ENCODE results near the gene TBC1D1. TPM values are rescaled to one million over a fixed set of nuclear protein-coding genes. Genes with fewer than 3 reads are reported as not detected.

Gene TBC1D1
- polyA plus RNA-seq, 1 donor from 2014 or later, result 23.2 TPM

DNA sequence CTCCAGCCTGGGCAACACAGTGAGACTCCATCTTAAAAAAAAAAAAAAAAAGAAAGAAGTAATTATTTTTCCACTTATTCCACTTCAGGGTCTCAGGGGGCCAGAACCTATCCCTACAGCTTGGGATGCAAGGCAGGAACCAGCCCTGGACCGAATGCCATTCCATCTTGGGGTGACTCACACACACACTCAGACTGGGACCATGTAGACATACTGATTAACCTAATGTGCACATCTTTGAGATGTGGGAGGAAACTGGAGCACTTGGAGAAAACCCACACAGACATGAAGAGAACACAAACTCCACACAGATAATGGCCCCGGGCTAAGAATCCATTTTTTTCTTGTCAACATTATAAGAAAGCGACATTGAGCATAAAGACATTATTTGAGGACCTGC is 201.8 kb downstream of the TBC1D1 start:
- Histone ChIP-seq H3K27me3 (ENCODE audit: insufficient read depth, low read depth, low read length) (no peaks in the 10 kb centered on the region), H3K27ac (ENCODE audit: low read length) (no peak overlapping the region), H3K36me3 (ENCODE audit: insufficient read depth, low read length) (no peaks in the 10 kb centered on the region), H2AFZ (ENCODE audit: low read depth, low read length) (no peak overlapping the region), H4K20me1 (ENCODE audit: insufficient read depth) (no peaks in the 10 kb centered on the region), H3K4me3 (ENCODE audit: low read length) (no peak overlapping the region), H3K9me2 (ENCODE audit: insufficient read depth, low read length) (no peaks in the 10 kb centered on the region), H3F3A (ENCODE audit: insufficient read depth, low read length, poor library complexity, severe bottlenecking) (no peaks in the 10 kb centered on the region), H3K4me2 (ENCODE audit: low read length) (no peak overlapping the region), H3K9me3 (ENCODE audit: low read length) (no peaks in the 10 kb centered on the region), H3K9ac (ENCODE audit: low read length) (no peak overlapping the region), H3K79me2 (replicated peaks; ENCODE audit: insufficient read depth, low read length) (no peaks in the 10 kb centered on the region)
- TF ChIP-seq MXI1 (conservative IDR thresholded peaks at IDR 0.05; ENCODE audit: poor library complexity, severe bottlenecking) (no peak), EP300 (conservative IDR thresholded peaks at IDR 0.05; ENCODE audit: poor library complexity, severe bottlenecking) (no peak), SMC3 (conservative IDR thresholded peaks at IDR 0.05; ENCODE audit: poor library complexity) (no peak), EZH2 (IDR thresholded peaks at IDR 0.05; ENCODE audit: borderline replicate concordance, insufficient read depth, low read length, poor library complexity, severe bottlenecking) (no peak), RAD21 (conservative IDR thresholded peaks at IDR 0.05) (no peak), POLR2AphosphoS5 (IDR thresholded peaks at IDR 0.05) (no peak), TAF1 (IDR thresholded peaks at IDR 0.05; ENCODE audit: low read depth) (no peak)
- TF ChIP-seq, protein P1, sequence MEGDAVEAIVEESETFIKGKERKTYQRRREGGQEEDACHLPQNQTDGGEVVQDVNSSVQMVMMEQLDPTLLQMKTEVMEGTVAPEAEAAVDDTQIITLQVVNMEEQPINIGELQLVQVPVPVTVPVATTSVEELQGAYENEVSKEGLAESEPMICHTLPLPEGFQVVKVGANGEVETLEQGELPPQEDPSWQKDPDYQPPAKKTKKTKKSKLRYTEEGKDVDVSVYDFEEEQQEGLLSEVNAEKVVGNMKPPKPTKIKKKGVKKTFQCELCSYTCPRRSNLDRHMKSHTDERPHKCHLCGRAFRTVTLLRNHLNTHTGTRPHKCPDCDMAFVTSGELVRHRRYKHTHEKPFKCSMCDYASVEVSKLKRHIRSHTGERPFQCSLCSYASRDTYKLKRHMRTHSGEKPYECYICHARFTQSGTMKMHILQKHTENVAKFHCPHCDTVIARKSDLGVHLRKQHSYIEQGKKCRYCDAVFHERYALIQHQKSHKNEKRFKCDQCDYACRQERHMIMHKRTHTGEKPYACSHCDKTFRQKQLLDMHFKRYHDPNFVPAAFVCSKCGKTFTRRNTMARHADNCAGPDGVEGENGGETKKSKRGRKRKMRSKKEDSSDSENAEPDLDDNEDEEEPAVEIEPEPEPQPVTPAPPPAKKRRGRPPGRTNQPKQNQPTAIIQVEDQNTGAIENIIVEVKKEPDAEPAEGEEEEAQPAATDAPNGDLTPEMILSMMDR (IDR thresholded peaks at IDR 0.05; ENCODE audit: poor library complexity, severe bottlenecking), result no peak

DNA sequence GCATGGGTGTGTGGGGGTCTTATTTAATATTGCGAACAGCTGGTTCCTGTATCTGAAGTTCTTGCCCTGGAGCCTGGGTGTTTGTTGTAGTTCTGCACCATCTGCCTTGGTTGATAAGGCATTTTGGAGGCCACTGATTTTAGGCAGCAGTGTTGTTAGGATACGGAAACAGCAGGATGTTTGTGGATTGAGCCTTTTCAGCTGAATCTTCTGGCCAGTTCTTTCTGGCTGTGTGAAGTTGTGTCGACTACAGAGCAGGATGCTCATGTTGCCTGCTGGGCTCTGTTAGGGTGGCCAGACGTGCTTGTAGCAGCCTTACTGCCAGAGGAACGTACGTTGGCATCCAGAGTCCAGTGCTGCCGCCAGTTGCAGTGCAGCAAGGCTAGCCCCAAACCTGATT is 203.5 kb downstream of the TBC1D1 start:
- Histone ChIP-seq H2AFZ (ENCODE audit: low read depth, low read length) (no peak overlapping the region), H3F3A (ENCODE audit: insufficient read depth, low read length, poor library complexity, severe bottlenecking) (no peaks in the 10 kb centered on the region), H3K9ac (ENCODE audit: low read length) (no peak overlapping the region), H3K27me3 (ENCODE audit: insufficient read depth, low read depth, low read length) (no peaks in the 10 kb centered on the region), H3K4me2 (ENCODE audit: low read length) (no peak overlapping the region), H3K36me3 (ENCODE audit: insufficient read depth, low read length) (no peaks in the 10 kb centered on the region), H3K4me3 (ENCODE audit: low read length) (no peak overlapping the region), H3K9me3 (ENCODE audit: low read length) (no peaks in the 10 kb centered on the region), H4K20me1 (ENCODE audit: insufficient read depth) (no peaks in the 10 kb centered on the region), H3K27ac (ENCODE audit: low read length) (no peak overlapping the region), H3K9me2 (ENCODE audit: insufficient read depth, low read length) (no peaks in the 10 kb centered on the region), H3K79me2 (replicated peaks; ENCODE audit: insufficient read depth, low read length) (no peaks in the 10 kb centered on the region)
- no peak for TF ChIP-seq SMC3 (conservative IDR thresholded peaks at IDR 0.05; ENCODE audit: poor library complexity)
- TF ChIP-seq, protein P1 (IDR thresholded peaks at IDR 0.05; ENCODE audit: poor library complexity, severe bottlenecking), result no peak
- TF ChIP-seq EP300 (conservative IDR thresholded peaks at IDR 0.05; ENCODE audit: poor library complexity, severe bottlenecking), result no peak
- TF ChIP-seq TAF1 (IDR thresholded peaks at IDR 0.05; ENCODE audit: low read depth), result no peak
- no peak for TF ChIP-seq MXI1 (conservative IDR thresholded peaks at IDR 0.05; ENCODE audit: poor library complexity, severe bottlenecking)
- TF ChIP-seq RAD21 (conservative IDR thresholded peaks at IDR 0.05), result no peak
- TF ChIP-seq EZH2 (IDR thresholded peaks at IDR 0.05; ENCODE audit: borderline replicate concordance, insufficient read depth, low read length, poor library complexity, severe bottlenecking), result no peak
- TF ChIP-seq, protein P2, sequence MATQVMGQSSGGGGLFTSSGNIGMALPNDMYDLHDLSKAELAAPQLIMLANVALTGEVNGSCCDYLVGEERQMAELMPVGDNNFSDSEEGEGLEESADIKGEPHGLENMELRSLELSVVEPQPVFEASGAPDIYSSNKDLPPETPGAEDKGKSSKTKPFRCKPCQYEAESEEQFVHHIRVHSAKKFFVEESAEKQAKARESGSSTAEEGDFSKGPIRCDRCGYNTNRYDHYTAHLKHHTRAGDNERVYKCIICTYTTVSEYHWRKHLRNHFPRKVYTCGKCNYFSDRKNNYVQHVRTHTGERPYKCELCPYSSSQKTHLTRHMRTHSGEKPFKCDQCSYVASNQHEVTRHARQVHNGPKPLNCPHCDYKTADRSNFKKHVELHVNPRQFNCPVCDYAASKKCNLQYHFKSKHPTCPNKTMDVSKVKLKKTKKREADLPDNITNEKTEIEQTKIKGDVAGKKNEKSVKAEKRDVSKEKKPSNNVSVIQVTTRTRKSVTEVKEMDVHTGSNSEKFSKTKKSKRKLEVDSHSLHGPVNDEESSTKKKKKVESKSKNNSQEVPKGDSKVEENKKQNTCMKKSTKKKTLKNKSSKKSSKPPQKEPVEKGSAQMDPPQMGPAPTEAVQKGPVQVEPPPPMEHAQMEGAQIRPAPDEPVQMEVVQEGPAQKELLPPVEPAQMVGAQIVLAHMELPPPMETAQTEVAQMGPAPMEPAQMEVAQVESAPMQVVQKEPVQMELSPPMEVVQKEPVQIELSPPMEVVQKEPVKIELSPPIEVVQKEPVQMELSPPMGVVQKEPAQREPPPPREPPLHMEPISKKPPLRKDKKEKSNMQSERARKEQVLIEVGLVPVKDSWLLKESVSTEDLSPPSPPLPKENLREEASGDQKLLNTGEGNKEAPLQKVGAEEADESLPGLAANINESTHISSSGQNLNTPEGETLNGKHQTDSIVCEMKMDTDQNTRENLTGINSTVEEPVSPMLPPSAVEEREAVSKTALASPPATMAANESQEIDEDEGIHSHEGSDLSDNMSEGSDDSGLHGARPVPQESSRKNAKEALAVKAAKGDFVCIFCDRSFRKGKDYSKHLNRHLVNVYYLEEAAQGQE (IDR thresholded peaks at IDR 0.05; ENCODE audit: borderline replicate concordance), result no peak
- no peak for TF ChIP-seq POLR2AphosphoS5 (IDR thresholded peaks at IDR 0.05)

All from neural cell (in vitro differentiated cells).